NCI-H1694 (cell line): Measurements from ENCODE around the gene DUOXA2.
A peak's percentile ranks its signal among the peaks of the same experiment; 100 is the strongest.
"Not testable (repeated sequence)": the region's sequence is repeated elsewhere in the genome, so short reads cannot be mapped to it uniquely, and the experiment has no call there.

Experiments used
- DNase-seq: peaks from one replicate; lab custom pipeline; 2025; lab: John Stamatoyannopoulos, UW

The DUOXA2 gene

DNA sequence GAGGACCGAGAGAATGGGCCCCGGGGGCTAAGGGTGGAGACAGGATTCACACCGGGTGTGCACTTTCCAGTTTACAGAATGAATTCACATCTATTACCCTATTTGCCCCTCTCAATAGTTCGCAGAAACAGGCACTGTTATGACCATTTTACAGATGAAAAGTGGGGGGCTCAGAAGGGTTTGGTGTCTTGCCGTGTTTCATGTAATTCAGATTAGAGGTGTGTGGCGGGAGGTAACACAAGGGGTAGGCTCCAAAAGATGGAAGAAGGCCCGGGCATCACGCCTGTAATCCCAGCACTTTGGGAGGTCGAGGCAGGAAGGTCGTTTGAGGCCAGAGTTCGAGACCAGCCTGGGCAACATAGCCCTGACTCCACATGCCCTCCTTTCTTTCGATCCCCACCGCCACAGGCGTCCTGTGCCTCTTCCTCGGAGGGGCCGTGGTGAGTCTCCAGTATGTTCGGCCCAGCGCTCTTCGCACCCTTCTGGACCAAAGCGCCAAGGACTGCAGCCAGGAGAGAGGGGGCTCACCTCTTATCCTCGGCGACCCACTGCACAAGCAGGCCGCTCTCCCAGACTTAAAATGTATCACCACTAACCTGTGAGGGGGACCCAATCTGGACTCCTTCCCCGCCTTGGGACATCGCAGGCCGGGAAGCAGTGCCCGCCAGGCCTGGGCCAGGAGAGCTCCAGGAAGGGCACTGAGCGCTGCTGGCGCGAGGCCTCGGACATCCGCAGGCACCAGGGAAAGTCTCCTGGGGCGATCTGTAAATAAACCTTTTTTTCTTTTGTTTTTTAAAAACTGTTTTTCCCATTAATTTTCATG lies 3.4 kb downstream of the DUOXA2 start:
- no peak for DNase-seq

DNA sequence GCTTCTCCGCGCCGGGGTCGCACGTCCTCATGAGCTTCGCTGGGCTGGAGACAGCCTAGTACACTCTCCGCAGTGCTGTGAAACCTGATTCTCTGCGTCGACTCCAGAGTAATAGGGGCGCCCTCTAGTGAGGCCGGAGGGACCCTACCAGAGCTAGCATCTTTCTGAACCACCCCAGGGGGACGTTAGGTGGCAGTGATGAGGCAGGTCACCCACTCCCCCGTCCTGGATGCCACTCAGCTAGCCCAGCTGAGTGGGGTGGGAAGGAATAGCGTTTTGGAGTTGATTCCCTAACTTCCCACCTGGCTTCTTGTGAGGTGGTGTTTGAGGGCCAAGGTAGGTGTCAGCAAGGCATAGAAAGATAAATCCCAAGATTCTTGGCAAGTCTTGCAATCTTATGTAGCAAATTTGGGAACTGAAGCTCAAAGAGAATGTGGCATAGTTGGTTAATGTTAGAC lies 4.0 kb downstream of the DUOXA2 start:
- peak; percentile 91 for DNase-seq

DNA sequence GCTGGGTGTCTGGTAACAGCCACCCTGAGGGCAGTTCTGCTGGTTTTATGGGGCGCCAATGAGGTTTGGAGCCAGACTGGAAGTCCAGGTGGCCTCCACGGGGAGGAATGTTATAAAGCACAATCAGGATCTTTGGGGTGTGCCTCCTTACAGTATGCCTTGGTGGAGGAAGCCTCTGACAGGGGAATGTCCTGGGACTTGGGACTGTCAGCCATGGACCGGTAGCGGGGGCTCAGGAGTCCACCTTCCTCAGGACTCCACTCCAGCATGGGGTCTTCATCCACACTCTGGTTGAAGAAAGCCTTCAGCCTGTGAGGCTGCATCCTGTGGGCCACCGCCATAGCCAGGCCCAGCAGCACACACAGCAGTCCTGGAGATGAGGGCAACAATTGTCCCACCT lies 4.9 kb downstream of the DUOXA2 start:
- no peak for DNase-seq

DNA sequence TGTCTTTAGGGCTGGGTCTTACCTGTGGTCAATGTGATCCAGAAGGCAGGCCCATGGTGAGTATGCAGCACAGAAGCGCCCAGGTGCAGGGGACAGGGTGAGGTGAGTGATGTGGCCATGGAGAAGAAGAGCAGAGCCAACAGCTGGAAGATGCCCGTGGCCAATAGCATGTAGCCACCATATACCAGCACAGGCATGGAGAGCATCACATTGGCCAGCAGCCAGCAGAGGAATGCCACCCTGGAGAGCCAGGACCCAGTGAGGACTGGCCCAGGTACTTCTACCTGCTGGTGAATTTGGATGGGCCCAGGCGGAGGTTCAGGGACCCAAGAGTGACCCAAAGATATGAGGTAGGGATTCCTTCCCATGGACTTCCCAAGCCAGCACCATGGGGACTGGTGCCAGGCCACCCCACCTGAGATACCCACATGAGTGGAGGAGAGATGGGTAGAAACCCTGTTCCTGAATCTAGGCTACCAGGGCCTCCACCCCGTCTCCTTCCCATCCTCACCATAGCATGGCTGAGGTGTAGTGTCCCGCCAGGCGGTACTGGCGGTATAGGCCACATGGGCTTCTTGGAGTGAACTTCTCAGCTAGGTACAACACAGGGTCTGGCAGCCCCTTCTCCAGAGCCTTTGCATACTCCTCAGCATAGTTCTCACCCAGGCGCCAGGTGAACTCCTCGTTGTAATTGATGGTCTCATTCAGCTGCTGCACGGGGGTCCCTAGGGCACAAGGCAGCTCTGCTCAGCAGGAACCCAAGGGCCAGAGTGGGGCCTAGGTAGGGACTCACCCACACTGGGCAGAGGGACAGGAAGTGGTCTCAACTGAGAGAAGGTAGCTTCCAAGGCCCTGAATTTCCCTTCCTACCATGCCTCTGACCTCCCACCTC lies 6.2 kb downstream of the DUOXA2 start:
- no peak for DNase-seq

DNA sequence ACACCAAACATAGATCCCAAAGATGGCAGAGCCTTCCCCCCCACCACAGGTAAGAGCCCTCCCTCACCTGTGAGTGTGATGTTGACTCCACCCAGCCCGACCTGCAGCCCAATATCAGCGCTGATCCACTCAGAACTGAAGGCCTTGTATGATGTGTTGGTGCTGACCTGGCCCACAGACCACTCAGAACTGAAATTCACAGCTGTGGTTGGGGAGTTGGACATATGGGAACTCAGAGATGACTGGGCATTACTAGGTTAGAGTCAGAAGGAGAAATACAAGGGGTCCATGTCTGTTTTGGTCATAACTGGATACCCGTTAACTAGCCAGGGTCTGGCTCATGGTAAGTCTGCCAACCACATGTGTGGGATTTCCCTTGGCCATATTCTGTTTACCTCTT lies 6.9 kb downstream of the DUOXA2 start:
- DNase-seq: no peak

DNA sequence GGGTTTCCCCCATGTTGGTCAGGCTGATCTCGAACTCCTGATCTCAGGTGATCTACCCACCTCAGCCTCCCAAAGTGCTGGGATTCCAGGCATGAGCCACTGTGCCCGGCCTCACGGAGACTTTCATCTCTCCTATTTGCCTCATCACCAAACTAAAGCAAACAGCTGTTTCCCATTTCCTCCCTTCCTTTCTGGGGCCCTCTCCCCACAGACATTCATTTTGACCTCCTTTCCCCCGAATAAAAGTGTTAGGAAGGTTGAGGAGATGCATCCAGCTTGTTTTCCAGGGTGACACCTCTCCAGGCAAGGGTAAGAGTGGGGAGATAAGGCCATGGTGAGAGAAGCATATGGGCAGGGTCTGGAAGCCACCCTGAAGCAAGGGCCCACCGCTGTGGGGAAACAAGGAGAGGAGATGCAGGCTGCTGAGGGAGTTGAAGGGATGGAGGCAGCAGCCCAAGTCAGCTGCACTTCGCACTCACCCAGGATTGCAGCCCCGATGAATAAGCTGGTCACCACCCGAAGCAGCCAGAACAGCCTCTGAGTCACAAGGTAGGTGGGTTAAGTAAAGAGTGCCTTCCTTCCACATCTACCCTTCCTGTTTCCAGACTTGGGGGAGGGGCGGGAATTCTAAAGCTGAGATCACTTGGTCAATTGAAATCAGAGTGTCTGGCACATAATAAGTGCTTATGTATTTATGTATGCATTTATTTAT lies 7.7 kb downstream of the DUOXA2 start:
- no peak for DNase-seq

DNA sequence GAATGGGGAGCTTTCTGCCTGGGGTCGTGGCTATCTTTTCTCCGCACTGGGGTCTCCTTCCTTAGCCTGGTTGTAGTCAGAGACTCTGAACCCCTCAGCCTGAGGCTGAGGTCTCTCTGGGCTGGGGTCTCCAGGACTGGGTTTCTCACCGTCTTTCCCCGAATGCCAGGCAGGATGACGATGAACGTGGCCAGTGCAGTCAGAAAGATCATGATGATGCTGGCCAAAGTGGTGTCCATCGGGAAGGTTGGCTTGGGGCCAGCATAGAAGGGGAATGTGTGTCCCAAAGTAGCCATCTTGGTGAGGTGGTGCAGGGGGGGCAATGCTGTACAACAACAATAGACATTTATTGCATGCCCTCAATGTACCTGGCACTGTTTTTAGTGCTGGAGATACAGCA lies 8.6 kb downstream of the DUOXA2 start:
- no peak for DNase-seq

DNA sequence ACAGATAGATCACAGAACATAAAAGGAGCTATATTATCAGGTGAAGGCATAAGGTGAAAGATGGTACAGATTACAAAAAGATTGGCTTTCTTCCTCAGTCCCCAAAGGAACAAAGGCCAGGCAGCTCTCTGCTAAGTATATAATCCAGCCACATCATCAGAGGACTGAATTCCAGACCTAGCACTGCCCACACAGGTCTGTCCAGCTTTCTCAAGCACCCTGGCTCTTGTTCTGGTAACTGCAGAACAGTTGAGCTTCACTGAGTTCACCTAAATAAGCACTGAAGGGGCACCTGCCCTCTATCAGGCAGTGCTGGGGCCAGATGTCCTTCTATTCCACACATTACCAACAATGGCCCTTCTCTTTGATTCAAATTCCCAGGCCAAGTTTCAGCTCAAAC lies 9.3 kb downstream of the DUOXA2 start:
- DNase-seq: no peak

DNA sequence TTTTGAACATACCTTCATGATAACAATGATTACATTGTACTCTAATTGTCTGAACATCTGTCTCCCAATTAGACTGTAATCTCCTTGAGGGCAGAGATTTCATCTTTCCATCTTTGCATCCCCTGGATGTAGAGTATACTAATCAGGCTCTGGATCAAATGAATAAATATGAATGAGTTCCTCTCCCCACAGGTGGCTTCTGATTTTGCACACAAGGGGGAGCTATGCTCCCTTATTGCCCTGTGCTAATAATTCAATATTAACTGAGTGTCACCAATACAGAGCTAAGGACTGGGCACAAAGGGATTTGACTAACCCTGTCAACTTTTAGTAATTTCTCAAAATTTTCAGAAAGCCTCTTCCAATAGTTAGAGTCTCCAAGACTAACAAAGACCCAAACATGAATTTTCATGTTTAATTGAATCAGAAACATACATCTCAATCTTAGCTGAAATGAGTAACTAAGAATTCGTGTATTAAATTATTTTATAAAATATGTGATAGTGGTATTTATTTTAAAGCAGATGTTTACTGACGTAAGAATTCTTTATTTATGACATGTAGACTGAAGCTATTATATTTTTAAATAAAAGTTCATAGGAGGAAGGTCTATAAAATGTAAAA lies 12.5 kb downstream of the DUOXA2 start:
- DNase-seq: peak; percentile 73

DNA sequence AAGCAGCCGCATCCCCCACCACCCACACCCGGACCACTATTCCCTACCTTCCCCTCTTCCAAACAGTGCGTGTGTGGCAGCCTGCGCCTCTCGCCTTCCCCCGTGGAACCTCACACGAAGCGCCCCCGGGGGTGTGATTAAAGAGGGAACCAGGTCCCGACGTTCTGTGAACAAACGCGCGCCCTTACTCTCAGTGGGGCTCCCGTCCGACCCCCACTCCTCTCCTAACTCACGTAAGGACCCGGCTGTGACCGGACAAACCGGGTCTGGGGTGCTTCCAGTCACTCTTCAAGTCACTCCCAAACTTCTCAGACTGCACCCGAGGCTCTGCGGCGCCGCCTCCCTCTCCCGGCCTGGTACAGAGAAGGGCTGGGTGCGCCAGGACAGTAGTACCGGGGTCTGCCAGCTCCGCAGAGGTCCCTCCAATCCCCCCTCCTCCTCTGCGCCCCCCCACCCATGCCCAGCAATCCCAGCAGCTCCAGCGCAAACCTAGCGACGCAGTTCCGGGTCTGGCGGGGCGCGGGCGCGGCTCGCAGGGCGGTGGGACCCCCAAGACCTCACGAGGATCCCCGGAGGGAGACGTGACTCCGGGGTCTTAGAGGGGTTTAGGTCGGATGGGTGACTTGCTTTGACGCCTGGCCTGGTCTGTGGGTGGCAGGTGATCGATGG lies 15.0 kb downstream of the DUOXA2 start:
- no peak for DNase-seq

DNA sequence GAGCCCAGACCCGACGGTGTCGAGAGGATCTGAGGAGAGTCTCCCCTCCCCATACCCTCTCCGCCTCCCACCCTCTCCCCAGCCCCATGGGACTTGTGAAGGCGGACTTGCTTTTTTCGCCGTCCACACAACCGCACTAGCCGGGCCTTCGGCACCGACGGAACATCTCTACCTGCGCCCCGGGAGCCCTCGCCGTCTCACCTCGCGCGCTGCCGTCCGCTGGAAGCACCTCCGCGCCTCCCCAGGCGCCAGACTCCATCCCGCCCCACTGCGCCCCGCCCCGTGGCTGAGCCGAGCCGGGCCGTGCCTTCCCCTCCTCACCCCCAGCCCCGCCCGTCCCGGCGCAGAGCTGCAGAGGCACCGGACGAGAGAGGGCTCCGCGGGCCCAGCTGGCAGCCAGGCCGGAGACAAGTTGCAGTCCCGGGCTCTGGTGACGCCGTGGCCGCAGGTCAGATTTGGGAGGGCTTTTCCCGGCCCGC lies 15.6 kb downstream of the DUOXA2 start, which contains the start of the genes DUOX1 and DUOXA1:
Gene DUOX1, plus strand, starts transcription at position 344 of the 479 bp plus-strand sequence. CDS start 1,973 bp downstream, outside the sequence.
Gene DUOXA1, minus strand, starts transcription at position 229 of the 479 bp plus-strand sequence. CDS start 6,865 bp downstream, outside the sequence.
- no peak for DNase-seq

DNA sequence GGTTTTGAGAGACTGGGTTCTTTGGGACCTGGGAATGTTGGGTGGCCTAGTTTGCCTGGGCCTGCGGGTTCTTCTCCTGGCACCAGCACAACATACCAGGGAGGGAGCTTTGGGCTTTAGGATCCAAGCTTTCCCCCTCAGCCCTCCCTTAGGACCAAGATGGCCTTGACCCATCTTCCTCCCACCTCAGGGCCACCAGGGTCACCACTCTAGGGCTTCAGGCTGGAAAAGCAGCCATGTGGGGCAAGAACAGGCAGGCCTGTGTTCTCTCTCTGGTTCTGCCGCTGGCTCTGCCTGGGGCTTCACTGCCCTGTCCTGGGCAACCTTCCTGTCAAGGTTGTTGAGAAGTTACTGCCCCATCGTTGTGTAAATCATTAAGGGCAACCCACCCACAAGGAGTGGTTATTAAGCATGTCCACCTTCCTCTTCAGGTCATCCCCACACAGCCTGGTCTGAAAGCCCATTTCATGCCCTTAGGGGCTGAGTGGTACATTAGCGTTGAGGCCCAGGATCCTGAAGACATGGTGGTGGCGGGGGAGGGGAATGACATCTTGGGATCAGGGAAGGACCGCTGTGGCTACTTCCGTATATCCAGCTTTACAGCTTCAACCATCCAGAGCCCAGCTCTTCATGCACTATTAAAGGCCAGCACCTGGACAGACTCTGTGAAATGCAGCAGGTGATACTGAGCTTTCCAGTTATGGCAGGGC lies 16.3 kb downstream of the DUOXA2 start:
- DNase-seq: no peak

DNA sequence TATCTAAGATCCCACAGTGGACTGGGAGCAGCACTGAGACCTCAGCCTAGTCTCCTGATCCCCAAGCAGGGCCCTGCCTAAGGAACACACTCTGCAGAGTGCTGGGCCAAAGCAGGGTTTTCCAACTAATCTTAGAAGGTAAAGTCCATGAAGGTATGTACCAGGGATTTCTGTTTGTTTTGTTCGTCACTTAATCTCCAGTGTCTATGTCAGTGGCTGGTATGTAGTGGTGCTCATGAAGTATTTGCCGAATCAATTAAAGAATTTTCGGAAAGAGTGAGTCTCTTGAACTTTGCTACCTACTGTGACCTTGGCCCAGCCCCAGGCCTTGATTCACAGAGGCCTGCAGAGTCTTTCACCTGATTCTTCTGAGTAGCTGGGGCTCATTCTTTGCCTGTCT lies 17.4 kb downstream of the DUOXA2 start:
- no peak for DNase-seq

DNA sequence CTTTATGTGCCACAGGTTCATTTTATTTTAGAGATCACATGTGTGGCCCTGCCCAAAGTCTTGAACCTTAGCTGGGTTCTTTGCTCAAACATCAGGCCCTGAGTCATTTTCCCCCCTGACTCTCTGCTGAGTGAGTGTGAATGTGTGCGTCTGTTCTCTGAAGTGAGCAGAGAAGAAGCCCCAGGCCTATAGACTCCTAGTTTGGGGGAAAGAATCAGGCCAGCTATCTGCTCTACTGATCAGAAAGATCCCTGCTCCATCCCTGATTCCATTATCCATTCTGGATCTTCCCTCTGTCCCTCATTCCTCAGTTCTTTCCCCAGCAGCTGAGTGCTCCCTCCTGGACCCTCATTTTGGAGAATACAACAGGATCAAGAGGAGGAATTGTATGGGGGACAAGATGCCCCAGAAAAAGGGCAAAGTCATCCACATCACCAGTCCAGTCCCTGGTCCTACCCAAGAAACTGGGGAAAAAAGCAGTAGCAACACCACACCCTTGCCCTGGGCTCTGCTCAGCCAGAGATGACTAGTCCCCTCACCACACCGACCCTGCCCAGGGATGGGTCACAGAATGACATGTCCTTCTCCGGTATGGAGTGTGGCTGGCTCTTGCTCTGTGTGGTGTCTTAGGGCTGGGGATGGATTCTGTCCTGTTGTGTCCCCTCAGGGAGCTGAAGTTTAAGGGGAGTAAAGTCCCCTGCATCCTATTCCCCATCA lies 18.9 kb downstream of the DUOXA2 start:
- DNase-seq: no peak

DNA sequence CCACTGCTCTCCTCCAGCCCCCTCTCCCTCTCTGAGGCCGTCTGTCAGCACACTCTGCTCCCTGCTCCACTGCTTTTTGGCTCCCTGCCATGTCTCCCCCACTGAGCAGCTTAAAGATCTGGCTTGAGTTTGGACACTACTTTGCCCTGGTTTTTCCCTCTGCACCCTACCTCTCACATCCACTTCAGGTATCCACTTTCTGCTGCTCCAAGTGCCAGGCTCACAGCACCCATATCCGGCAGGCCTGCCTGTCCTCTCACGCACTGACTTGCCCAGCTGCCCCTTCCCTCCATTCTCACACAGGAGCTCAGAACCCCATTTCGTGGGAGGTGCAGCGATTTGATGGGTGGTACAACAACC lies 19.4 kb downstream of the DUOXA2 start:
- no peak for DNase-seq

DNA sequence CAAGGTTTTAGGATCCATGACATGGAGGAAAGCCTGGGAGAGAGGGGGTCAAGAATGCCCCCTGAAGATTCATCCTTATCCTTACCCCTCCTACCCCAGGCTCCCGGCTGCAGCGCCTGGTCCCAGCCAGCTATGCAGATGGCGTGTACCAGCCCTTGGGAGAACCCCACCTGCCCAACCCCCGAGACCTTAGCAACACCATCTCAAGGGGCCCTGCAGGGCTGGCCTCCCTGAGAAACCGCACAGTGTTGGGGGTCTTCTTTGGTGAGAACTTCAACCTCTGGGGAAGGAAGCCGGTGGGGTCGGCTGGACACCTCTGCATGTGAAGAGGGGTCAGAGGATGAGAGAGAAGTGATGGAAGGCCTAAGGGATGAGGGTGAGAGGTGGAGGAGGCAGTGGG lies 19.9 kb downstream of the DUOXA2 start:
- DNase-seq: no peak

DNA sequence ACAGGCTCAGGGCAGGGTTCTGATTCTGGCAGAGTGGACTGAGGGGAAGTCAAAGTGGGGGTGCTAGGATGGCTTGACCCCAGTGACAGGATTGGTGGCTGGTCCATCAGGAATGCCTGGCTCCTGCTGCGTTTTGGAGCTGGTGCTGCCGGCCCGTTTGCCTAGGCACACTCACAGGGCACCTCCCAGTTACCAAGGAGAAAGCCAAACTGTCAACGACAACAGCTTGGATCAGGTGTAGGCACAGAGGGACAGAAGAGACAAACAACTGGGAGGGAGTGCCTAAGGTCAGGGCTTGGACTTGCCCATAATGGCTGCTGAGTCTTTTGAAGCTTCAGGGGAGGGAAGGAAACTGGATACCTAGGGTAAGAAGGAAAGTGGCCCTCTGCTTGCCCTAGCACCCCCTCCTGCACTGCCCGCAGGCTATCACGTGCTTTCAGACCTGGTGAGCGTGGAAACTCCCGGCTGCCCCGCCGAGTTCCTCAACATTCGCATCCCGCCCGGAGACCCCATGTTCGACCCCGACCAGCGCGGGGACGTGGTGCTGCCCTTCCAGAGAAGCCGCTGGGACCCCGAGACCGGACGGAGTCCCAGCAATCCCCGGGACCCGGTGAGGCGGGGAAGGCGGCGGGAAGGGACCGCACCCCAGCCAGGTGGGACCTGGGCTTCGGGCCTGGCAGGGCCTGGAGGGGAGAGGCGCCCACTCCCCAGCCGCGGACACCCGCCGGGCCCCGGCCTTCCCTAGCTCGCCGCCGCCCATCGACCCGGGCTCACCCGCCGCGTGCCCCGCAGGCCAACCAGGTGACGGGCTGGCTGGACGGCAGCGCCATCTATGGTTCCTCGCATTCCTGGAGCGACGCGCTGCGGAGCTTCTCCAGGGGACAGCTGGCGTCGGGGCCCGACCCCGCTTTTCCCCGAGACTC lies 20.8 kb downstream of the DUOXA2 start:
- no peak for DNase-seq

DNA sequence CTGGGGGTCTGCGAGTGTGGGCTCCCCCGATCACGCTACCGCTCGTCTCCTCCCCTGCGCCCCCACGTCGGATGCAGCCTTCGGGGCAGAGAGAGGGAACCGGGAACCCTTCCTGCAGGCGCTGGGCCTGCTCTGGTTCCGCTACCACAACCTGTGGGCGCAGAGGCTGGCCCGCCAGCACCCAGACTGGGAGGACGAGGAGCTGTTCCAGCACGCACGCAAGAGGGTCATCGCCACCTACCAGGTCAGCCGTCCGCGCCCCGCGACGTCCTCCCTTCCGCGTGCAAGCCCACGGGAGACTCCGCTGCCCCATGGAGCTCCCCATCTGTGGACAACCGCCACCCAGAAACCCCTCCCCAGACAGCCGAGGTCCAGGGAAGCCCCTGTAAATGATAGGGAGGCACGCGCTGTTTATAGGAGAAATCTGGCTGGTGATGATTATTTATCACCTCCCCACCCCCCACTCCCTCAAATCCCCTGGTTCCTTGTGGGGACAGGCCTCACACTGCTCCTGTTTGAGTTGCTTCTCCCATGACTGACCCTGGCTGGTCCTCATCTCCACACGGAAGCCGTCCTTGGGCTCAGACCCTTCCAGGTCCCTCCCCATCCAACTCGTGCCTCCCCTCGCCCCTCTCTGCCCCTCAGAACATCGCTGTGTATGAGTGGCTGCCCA lies 21.7 kb downstream of the DUOXA2 start:
- DNase-seq: not testable (repeated sequence)
